GM18511 (cell line): ENCODE data around the gene FAM234A.
"Not testable (repeated sequence)": the region's sequence is repeated elsewhere in the genome, so short reads cannot be mapped to it uniquely, and the experiment has no call there.

Source experiments
- ATAC-seq: cut with Tn5 transposase; IDR thresholded peaks from one replicate; pipeline ENCODE4 v1.9.1; 2021; ENCODE audit warnings: mild to moderate bottlenecking, moderate library complexity; ENCODE audit not compliant: unreplicated experiment

Gene FAM234A

GRCh38 chr16:264440-264951 lies 29.9 kb downstream of the FAM234A start:
- no peak for ATAC-seq

- ATAC-seq, result no peak
These were observed 30.4 kb downstream of the FAM234A start for GRCh38 chr16:265002-265529.

- ATAC-seq, result no peak
These were observed 31.1 kb downstream of the FAM234A start for GRCh38 chr16:265711-266110.

- ATAC-seq, result no peak
These were observed 31.9 kb downstream of the FAM234A start for GRCh38 chr16:266258-267164.

- not testable (repeated sequence) for ATAC-seq
These were observed 32.9 kb downstream of the FAM234A start for GRCh38 chr16:267562-267961.

- no peak for ATAC-seq
These were observed 33.8 kb downstream of the FAM234A start for GRCh38 chr16:268141-269053.

- no peak for ATAC-seq
These were observed 34.6 kb downstream of the FAM234A start for GRCh38 chr16:269061-269796.

- no peak for ATAC-seq
These were observed 36.0 kb downstream of the FAM234A start for GRCh38 chr16:270381-271255.

GRCh38 chr16:272633-273546 lies 38.3 kb downstream of the FAM234A start:
- no peak for ATAC-seq

GRCh38 chr16:273547-274421 lies 39.2 kb downstream of the FAM234A start:
- ATAC-seq, result no peak

GRCh38 chr16:275041-275641 lies 40.5 kb downstream of the FAM234A start:
- no peak for ATAC-seq

GRCh38 chr16:275786-276232 lies 41.2 kb downstream of the FAM234A start, which contains the start of gene RGS11:
Gene RGS11 (minus strand): TSS chr16:275944. CDS start chr16:275911, 33 bp downstream.
- no peak for ATAC-seq

- ATAC-seq, result no peak
These were observed 41.9 kb downstream of the FAM234A start for GRCh38 chr16:276426-277077.

- no peak for ATAC-seq
These were observed 44.3 kb downstream of the FAM234A start for GRCh38 chr16:278863-279366.

- no peak for ATAC-seq
These were observed 44.9 kb downstream of the FAM234A start for GRCh38 chr16:279531-279930.

GRCh38 chr16:280005-280460 lies 45.4 kb downstream of the FAM234A start:
- no peak for ATAC-seq
